ENCODE measurements around the gene VSIR. TPM values are rescaled to one million over a fixed set of nuclear protein-coding genes. Genes with fewer than 3 reads are reported as not detected.

Gene VSIR
- total RNA-seq, 1 experiment from 2014 or later: 18.5 TPM

DNA sequence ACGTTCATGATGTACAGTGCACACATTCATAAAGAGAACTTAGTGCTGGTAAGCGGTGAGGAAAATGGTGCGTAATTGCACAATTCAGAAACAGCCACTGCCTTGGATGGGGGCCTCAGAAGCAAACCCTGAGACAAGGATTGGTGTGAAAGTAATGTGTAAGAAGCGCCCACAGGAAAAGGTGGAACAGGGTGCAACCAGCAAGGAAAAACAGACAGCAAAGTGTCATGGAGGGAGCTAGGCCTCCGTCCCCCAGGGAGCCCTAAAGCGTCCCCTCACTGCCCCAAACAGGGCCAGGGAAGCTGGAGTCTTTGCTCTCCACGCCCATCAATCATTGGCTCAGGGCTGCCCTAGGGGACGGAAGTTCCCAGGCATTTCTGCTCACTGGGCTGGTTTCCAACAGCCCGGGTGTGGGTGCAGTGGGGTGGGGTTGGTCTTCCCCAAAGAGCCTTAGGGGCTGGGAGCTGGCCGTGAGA is 44.1 kb downstream of the VSIR start:
- RAD21 ChIA-PET (ENCODE audit: low non-redundant PET in 1 of 2, low total read pairs in 2 of 2, uncharacterized antibody in 2 of 2, unreplicated experiment in 2 of 2): no interaction called here
- H4K20me1 ChIP-seq (ENCODE audit: insufficient read depth): no peaks in the 10 kb centered on the region
- H3K4me3 ChIP-seq (replicated peaks in 1 of 2; ENCODE audit: low read depth in 1 of 2, low read length in 2 of 2): no peak overlapping the region
- H2AFZ ChIP-seq (ENCODE audit: low read depth, low read length, poor library complexity, severe bottlenecking): no peak overlapping the region
- H3K9ac ChIP-seq (ENCODE audit: low read length): no peak overlapping the region
- 0 out of 2 replicates have a peak overlapping the region, but pooled peaks have one; percentile 13 for H3K4me2 ChIP-seq (ENCODE audit: low read length)
- H3K36me3 ChIP-seq (ENCODE audit: control insufficient read depth in 1 of 2, insufficient read depth in 2 of 2, low read length in 2 of 2): no peaks in the 10 kb centered on the region
- no peaks in the 10 kb centered on the region for H3K79me2 ChIP-seq (ENCODE audit: insufficient read depth, low read length)
- no peak for DNase-seq (ENCODE audit: low read depth, low spot score)
- no peaks in the 10 kb centered on the region for H3K9me2 ChIP-seq (ENCODE audit: insufficient read depth)
- no peaks in the 10 kb centered on the region for H3K27me3 ChIP-seq (ENCODE audit: insufficient read depth, low read length)
- no peak for ATAC-seq
- intact Hi-C loops (cut with micrococcal nuclease): no loop called here
- no TSS peak for BruUV-seq (replicated peaks)
- CTCF ChIA-PET: no interaction called here
- H3K27ac ChIP-seq (ENCODE audit: low read depth, low read length): no peak overlapping the region
- no peaks in the 10 kb centered on the region for H3K9me3 ChIP-seq (ENCODE audit: control insufficient read depth in 1 of 2, insufficient read depth in 1 of 2, low read depth in 1 of 2, low read length in 2 of 2)
- peaks cover 6 to 33% of the 10 kb centered on the region in 2 experiments; a peak in 3 of 4 replicates for H3K4me1 ChIP-seq (ENCODE audit: control insufficient read depth in 1 of 2, insufficient read depth in 2 of 2, low read length in 2 of 2)
- TF ChIP-seq EZH2 (IDR thresholded peaks at IDR 0.05) (no peak), JUND (IDR thresholded peaks at IDR 0.05) (no peak), YY1 (IDR thresholded peaks at IDR 0.05; ENCODE audit: extremely low read depth, insufficient replicate concordance, low read depth, low read length) (no peak), POLR2A (IDR thresholded peaks at IDR 0.05; ENCODE audit: borderline replicate concordance, extremely low read depth, insufficient read depth, insufficient read length) (no peak), ZFX (IDR thresholded peaks at IDR 0.05) (no peak), MAX (IDR thresholded peaks at IDR 0.05) (no peak), SP1 (IDR thresholded peaks at IDR 0.05; ENCODE audit: low read depth) (no peak), ZNF274 (IDR thresholded peaks at IDR 0.05; ENCODE audit: low read depth, low read length) (no peak), CEBPB (IDR thresholded peaks at IDR 0.05; ENCODE audit: low read depth) (no peak), ZBTB33 (IDR thresholded peaks at IDR 0.05; ENCODE audit: extremely low read depth, insufficient replicate concordance, low read length) (no peak), CBX3 (IDR thresholded peaks at IDR 0.05; ENCODE audit: low read depth) (no peak), SRF (IDR thresholded peaks at IDR 0.05; ENCODE audit: low read depth) (no peak), TCF7L2 (IDR thresholded peaks at IDR 0.05; ENCODE audit: borderline replicate concordance, extremely low read depth, insufficient read depth, insufficient read length) (no peak), FOSL1 (IDR thresholded peaks at IDR 0.05; ENCODE audit: low read depth) (no peak), REST (IDR thresholded peaks at IDR 0.05; ENCODE audit: low read depth) (no peak)
- POLR2A ChIA-PET: no interaction called here

Data from HCT116 (cell line).